Effector memory CD8-positive, alpha-beta T cell (primary cell): ENCODE results near the gene CAMTA1.
"Not testable (repeated sequence)": the region's sequence is repeated elsewhere in the genome, so short reads cannot be mapped to it uniquely, and the experiment has no call there.

ENCODE experiments used
- ATAC-seq: fragments of 150-1000 bp; cut with Tn5 transposase; replicated peaks from 2 replicates; pipeline ENCODE4 v1.10.0; 2021; ENCODE audit warnings: mild to moderate bottlenecking, moderate library complexity
- DNase-seq, 3 experiments: peaks; one replicate each; pipeline ENCODE4 v3.0.0; 2021
- H3K27ac Mint-ChIP-seq, 2 donors: one replicate each; pipeline ENCODE4 v1.8.0; 2022; ENCODE audit warnings: mild to moderate bottlenecking in 2 of 2, mixed read lengths in 2 of 2, moderate library complexity in 2 of 2
- H3K27me3 Mint-ChIP-seq, 2 donors: one replicate each; pipeline ENCODE4 v1.8.0; 2022; ENCODE audit warnings: mixed read lengths in 2 of 2
- H3K36me3 Mint-ChIP-seq: one replicate; pipeline ENCODE4 v1.8.0; 2022; ENCODE audit warnings: mild to moderate bottlenecking, moderate library complexity, mixed read lengths; ENCODE audit not compliant: insufficient read depth
- H3K4me1 Mint-ChIP-seq, 2 donors: one replicate each; pipeline ENCODE4 v1.8.0; 2022; ENCODE audit warnings: low read depth in 2 of 2, mixed read lengths in 2 of 2
- H3K4me3 Mint-ChIP-seq, 2 donors: one replicate each; pipeline ENCODE4 v1.8.0; 2022; ENCODE audit warnings: mild to moderate bottlenecking in 2 of 2, mixed read lengths in 2 of 2, moderate library complexity in 2 of 2
- H3K9me3 Mint-ChIP-seq, 2 donors: one replicate each; pipeline ENCODE4 v1.8.0; 2022; ENCODE audit warnings: mixed read lengths in 2 of 2

Gene CAMTA1

DNA sequence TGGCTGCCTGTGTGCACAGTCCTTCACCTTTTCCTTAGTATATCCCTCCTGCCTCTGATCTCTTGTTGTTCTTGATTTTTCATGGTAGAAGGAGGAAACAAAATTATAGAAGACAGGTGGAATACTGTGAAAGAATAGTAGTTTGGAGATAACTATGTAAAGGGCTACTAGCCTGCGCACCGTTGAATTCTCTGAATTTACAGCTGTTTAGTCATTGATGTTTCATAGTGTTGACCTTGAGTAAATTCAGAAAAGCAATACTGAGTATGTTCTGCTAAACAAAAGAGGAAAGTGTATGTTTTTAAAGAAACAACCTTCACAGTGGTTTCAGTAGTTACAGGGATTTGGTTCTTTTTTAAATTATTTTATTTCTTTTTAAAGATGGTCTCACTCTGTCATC lies 18.1 kb downstream of the CAMTA1 start:
- no peak overlapping the region for H3K4me3 Mint-ChIP-seq
- no peak overlapping the region for H3K27ac Mint-ChIP-seq
- peaks cover 3% of the 10 kb centered on the region for H3K36me3 Mint-ChIP-seq
- H3K27me3 Mint-ChIP-seq: no peaks in the 10 kb centered on the region
- DNase-seq: no peak
- H3K4me1 Mint-ChIP-seq: peaks cover 25 to 35% of the 10 kb centered on the region in 2 donors
- H3K9me3 Mint-ChIP-seq: no peaks in the 10 kb centered on the region
- no peak for ATAC-seq

DNA sequence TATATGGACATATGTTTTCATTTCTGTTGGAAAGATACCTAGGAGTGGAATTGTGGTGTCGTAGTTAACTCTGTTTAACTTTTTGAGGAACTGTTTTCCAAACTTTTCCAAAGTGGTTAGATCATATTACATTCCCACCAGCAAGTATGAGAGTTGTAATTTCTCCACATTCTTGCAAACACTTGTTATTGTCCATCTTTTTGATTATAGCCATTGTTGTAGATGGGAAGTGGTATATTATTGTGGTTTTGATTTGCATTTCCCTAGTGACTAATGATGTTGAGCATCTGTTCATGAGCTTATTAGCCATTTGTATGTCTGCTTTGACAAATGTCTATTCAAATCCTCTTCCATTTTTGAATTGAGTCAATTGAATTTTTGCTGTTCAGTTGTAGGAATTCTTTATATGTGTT lies 19.8 kb downstream of the CAMTA1 start:
- Mint-ChIP-seq H3K9me3 (no peaks in the 10 kb centered on the region), H3K27ac (no peak overlapping the region), H3K36me3 (peaks cover 3% of the 10 kb centered on the region), H3K27me3 (no peaks in the 10 kb centered on the region), H3K4me3 (peak overlapping the region in 1 of 2 donors; percentile 9), H3K4me1 (peaks cover 22 to 31% of the 10 kb centered on the region in 2 donors)
- ATAC-seq: no peak
- DNase-seq: no peak

- Mint-ChIP-seq H3K27ac (no peak overlapping the region), H3K27me3 (no peaks in the 10 kb centered on the region), H3K36me3 (no peaks in the 10 kb centered on the region), H3K4me1 (peaks cover 19 to 40% of the 10 kb centered on the region in 2 donors), H3K9me3 (no peaks in the 10 kb centered on the region), H3K4me3 (no peak overlapping the region)
- ATAC-seq (no peak), DNase-seq (no peak)
Measured at GRCh38 chr1:6807782-6808181, 22.5 kb downstream of the CAMTA1 start.

DNA sequence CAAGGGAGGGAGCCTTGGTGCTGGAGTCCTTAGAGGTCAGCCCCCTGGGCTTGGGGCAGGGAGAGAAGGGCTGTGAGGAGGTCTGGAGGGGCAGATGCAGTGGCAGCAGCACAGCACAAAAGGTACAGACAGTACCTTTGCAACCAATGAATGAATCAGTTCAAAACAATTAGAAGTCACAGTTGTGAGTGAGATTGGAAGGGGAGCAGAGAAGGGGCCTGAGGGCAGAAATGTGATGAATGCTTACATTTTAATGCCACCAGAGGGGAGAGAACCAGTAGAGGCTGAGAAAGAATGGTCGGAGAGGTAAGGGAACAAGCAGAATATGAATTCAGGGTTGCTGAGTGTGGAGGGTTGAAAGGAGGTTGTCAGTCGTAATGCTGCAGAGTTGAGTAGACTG lies 24.2 kb downstream of the CAMTA1 start:
- Mint-ChIP-seq H3K9me3 (no peaks in the 10 kb centered on the region), H3K4me1 (peaks cover 18 to 36% of the 10 kb centered on the region in 2 donors), H3K27ac (no peak overlapping the region), H3K4me3 (no peak overlapping the region), H3K27me3 (no peaks in the 10 kb centered on the region), H3K36me3 (peaks cover 4% of the 10 kb centered on the region)
- DNase-seq (no peak), ATAC-seq (no peak)

- not testable (repeated sequence) for DNase-seq, H3K27me3 Mint-ChIP-seq, H3K9me3 Mint-ChIP-seq, ATAC-seq, H3K36me3 Mint-ChIP-seq, H3K27ac Mint-ChIP-seq, H3K4me3 Mint-ChIP-seq
- peaks cover 15 to 33% of the 10 kb centered on the region in 2 donors for H3K4me1 Mint-ChIP-seq
Measured at GRCh38 chr1:6810146-6810734, 25.0 kb downstream of the CAMTA1 start.

DNA sequence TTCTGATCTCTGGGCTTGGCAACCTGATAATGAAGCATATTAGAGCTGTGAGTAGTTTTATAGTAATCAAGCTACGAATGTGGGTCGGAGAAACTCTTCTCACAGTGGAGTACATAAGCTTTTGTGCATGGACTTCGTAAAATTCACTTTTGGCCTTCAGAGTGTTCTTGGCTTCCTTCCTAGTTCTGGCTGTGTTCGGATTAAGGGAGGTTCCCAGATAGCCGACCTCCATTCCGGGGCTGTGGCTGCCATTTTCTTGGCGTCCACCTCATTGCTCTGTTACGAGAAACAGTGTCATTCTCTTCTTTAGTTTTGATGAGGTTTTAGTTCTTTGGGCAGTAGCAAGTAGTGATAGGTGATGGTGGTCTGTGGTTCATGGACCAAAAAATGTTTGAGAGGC lies 26.3 kb downstream of the CAMTA1 start:
- ATAC-seq (no peak), DNase-seq (no peak)
- Mint-ChIP-seq H3K27me3 (no peaks in the 10 kb centered on the region), H3K4me3 (no peak overlapping the region), H3K9me3 (no peaks in the 10 kb centered on the region), H3K36me3 (peaks cover 4% of the 10 kb centered on the region), H3K4me1 (peaks cover 14 to 28% of the 10 kb centered on the region in 2 donors), H3K27ac (no peak overlapping the region)

DNA sequence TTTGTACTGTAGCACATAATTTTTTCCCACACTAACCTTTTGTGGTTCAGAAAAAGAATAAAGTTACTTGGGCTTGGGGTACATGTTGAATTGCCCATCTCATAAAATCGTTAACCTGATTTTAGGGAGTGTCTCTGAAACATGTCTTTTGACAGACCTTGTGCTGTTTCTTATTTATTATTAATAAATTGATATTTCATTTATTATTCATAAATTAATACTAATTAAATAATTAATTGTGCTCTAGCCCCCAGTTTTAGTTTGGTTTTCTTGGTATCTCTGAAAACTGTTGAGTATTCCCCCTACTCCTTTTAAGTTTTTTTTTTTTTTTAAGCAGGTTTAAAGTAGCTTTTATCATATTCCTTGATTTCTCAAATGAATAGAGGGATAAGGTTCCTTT lies 27.9 kb downstream of the CAMTA1 start:
- Mint-ChIP-seq H3K36me3 (peaks cover 4% of the 10 kb centered on the region), H3K27ac (no peak overlapping the region), H3K9me3 (no peaks in the 10 kb centered on the region), H3K4me1 (peaks cover 17 to 38% of the 10 kb centered on the region in 2 donors), H3K4me3 (no peak overlapping the region), H3K27me3 (no peaks in the 10 kb centered on the region)
- ATAC-seq: no peak
- no peak for DNase-seq

- DNase-seq (no peak), ATAC-seq (no peak)
- Mint-ChIP-seq H3K4me1 (peaks cover 32 to 47% of the 10 kb centered on the region in 2 donors), H3K27me3 (no peaks in the 10 kb centered on the region), H3K4me3 (no peak overlapping the region), H3K27ac (no peak overlapping the region), H3K9me3 (no peaks in the 10 kb centered on the region), H3K36me3 (peaks cover 4% of the 10 kb centered on the region)
Measured at GRCh38 chr1:6815726-6816125, 30.5 kb downstream of the CAMTA1 start.

GRCh38 chr1:6819246-6820040 lies 34.2 kb downstream of the CAMTA1 start:
- no peaks in the 10 kb centered on the region for H3K36me3 Mint-ChIP-seq
- peaks cover 32 to 56% of the 10 kb centered on the region in 2 donors for H3K4me1 Mint-ChIP-seq
- peak overlapping the region; percentile 26 to 72 for H3K27ac Mint-ChIP-seq
- no peak overlapping the region for H3K4me3 Mint-ChIP-seq
- H3K27me3 Mint-ChIP-seq: no peaks in the 10 kb centered on the region
- ATAC-seq (no peak), DNase-seq (no peak)
- no peaks in the 10 kb centered on the region for H3K9me3 Mint-ChIP-seq

DNA sequence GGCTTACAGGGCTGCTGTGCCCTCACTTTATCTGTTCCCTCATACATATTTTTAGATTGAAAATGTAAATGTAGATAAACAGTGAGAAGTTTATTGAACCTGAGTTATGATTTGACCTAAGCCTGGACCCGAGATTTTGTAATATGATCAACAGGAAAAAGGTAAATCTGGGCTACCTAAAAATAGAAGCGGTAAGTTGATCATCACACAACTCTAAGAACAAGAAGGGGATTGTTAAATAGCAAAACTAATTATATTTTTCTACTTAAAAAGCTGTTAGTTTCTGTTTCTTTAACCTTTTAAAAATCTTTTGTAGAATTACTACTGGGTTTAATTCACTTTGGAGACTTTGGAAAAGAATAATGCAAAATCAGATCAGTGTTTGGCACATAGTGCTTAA lies 35.6 kb downstream of the CAMTA1 start:
- peak overlapping the region in 1 of 2 donors; percentile 26 for H3K27ac Mint-ChIP-seq
- no peak for ATAC-seq

GRCh38 chr1:6822530-6823359 lies 37.5 kb downstream of the CAMTA1 start:
- Mint-ChIP-seq H3K9me3 (no peaks in the 10 kb centered on the region), H3K27me3 (no peaks in the 10 kb centered on the region), H3K4me3 (no peak overlapping the region), H3K4me1 (peaks cover 23 to 40% of the 10 kb centered on the region in 2 donors), H3K27ac (peak overlapping the region in 1 of 2 donors; percentile 36), H3K36me3 (peaks cover 7% of the 10 kb centered on the region)
- no peak for ATAC-seq
- DNase-seq: no peak

More for the DNA sequence above, 35.6 kb downstream of the CAMTA1 start:
- Mint-ChIP-seq H3K4me1 (peaks cover 26 to 53% of the 10 kb centered on the region in 2 donors), H3K4me3 (peak overlapping the region in 1 of 2 donors; percentile 37), H3K9me3 (no peaks in the 10 kb centered on the region), H3K36me3 (no peaks in the 10 kb centered on the region), H3K27me3 (no peaks in the 10 kb centered on the region)
- DNase-seq: no peak

- DNase-seq (no peak), ATAC-seq (no peak)
- Mint-ChIP-seq H3K4me3 (no peak overlapping the region), H3K27me3 (no peaks in the 10 kb centered on the region), H3K4me1 (peaks cover 23 to 36% of the 10 kb centered on the region in 2 donors), H3K27ac (no peak overlapping the region), H3K36me3 (peaks cover 11% of the 10 kb centered on the region), H3K9me3 (no peaks in the 10 kb centered on the region)
Measured at GRCh38 chr1:6823793-6824192, 38.5 kb downstream of the CAMTA1 start.

DNA sequence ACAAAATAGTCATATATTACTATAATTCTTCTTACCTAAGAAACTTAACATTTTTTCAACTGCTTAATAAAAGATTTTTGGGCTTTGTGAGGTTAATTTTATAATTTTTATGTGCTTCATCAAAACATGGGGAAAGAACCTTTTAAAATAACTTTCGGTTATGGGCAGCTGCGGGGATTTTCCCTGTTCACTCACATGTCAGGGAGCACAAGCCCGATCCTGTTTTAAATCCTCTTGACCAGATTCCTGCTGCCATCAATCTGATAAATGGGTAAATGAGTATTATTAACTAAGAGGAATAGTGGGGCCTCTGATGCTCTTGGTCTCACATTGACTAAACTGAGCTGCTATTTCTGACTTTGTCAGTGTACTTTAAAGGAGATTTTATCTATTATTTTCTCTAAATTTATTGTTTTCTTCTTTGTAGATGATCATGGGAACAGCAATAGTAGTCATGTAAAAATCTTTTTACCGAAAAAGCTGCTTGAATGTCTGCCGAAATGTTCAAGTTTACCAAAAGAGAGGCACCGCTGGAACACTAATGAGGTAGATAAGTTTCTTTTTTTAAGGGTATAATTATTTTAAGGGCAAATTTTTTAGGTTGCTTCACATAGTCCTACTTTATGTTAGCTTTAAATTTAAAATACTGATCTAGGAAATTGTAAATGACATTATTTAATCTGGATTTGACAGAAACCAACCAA lies 39.6 kb downstream of the CAMTA1 start:
- Mint-ChIP-seq H3K4me3 (no peak overlapping the region), H3K27ac (no peak overlapping the region), H3K4me1 (peaks cover 18 to 30% of the 10 kb centered on the region in 2 donors), H3K27me3 (no peaks in the 10 kb centered on the region), H3K9me3 (no peaks in the 10 kb centered on the region), H3K36me3 (peaks cover 15% of the 10 kb centered on the region)
- ATAC-seq (no peak), DNase-seq (no peak)
